Gastroesophageal sphincter (tissue), 4 donors: ENCODE results near the gene INPP5E. TPM values are rescaled to one million over a fixed set of nuclear protein-coding genes. Genes with fewer than 3 reads are reported as not detected.

Source experiments
- ATAC-seq: fragments of 150-250 bp; one replicate; pipeline ENCODE4 v1.9.1; 2016; ENCODE audit warnings: mild to moderate bottlenecking, moderate library complexity
- H3K27ac ChIP-seq, 4 donors: fragments of 200-600 bp; sonication (generic) in 3 of 4; 1 replicate in 3 of 4; 2 replicates in 1 of 4; pipeline ENCODE4 v1.5.1; 2016 to 2019
- H3K27me3 ChIP-seq: fragments of 200-600 bp; sonication (generic); one replicate; pipeline ENCODE4 v1.5.1; 2019
- H3K36me3 ChIP-seq, 2 donors: fragments of 200-600 bp; sonication (generic); one replicate each; pipeline ENCODE4 v1.5.1; 2019; ENCODE audit warnings: control low read depth in 1 of 2
- H3K4me1 ChIP-seq, 3 donors: fragments of 200-600 bp; sonication (generic); 1 replicate in 2 of 3; 2 replicates in 1 of 3; pipeline ENCODE4 v1.5.1; 2016 to 2019; ENCODE audit warnings: control low read depth in 2 of 3
- H3K4me3 ChIP-seq, 2 donors: fragments of 200-600 bp; sonication (generic); one replicate each; pipeline ENCODE4 v1.5.1; 2019; ENCODE audit warnings: mild to moderate bottlenecking in 1 of 2, moderate library complexity in 1 of 2
- H3K9me3 ChIP-seq, 3 donors: fragments of 200-600 bp; sonication (generic); one replicate each; pipeline ENCODE4 v1.5.1; 2017 to 2019; ENCODE audit warnings: control low read depth in 2 of 3
- CTCF ChIP-seq, 4 experiments: fragments of 200-600 bp in 2 of 4; fragments of 450-650 bp in 2 of 4; sonication (generic) in 1 of 4; IDR thresholded peaks; one replicate each; pipeline ENCODE4 v1.5.1; 2017 to 2019; ENCODE audit warnings: antibody characterized with exemption in 4 of 4, mild to moderate bottlenecking in 2 of 4, moderate library complexity in 2 of 4
- EP300 ChIP-seq: sonication (generic); formaldehyde crosslinking; IDR thresholded peaks from one replicate; pipeline ENCODE4 v1.6.1; 2017; ENCODE audit warnings: antibody characterized with exemption, mild to moderate bottlenecking
- POLR2A ChIP-seq, 2 donors: fragments of 450-650 bp; IDR thresholded peaks; one replicate each; pipeline ENCODE4 v1.6.1; 2017; ENCODE audit warnings: antibody characterized with exemption in 2 of 2, mild to moderate bottlenecking in 2 of 2, moderate library complexity in 1 of 2
- POLR2AphosphoS5 ChIP-seq: sonication (generic); formaldehyde crosslinking; IDR thresholded peaks from one replicate; pipeline ENCODE4 v1.6.1; 2017; ENCODE audit warnings: antibody characterized with exemption
- WGBS, 2 donors: methylation state at CpG; one replicate each; pipeline ENCODE4 v1.1.5; 2018; ENCODE audit warnings: low coverage in 1 of 2; 5-methylcytosine and 5-hydroxymethylcytosine counted together
- total RNA-seq, 4 donors: library from RNA; depleted of rRNA; stranded (reverse); fragments of >200 nt; gene quantifications; one replicate each; pipeline ENCODE4 v1.1.0, GENCODE V29; 2016

The INPP5E gene
- total RNA-seq, 4 donors from 2014 or later: 7.2 to 13.1 (median 10.0) TPM

GRCh38 chr9:136389396-136389795 is 50.2 kb downstream of the INPP5E start:
- H3K36me3 ChIP-seq: peaks cover 0 to 97% of the 10 kb centered on the region in 2 donors

GRCh38 chr9:136387217-136387616 is 52.4 kb downstream of the INPP5E start:
- Histone ChIP-seq H3K27ac (no peak overlapping the region), H3K4me1 (no peaks in the 10 kb centered on the region), H3K9me3 (no peaks in the 10 kb centered on the region), H3K27me3 (no peaks in the 10 kb centered on the region), H3K36me3 (peaks cover 0 to 97% of the 10 kb centered on the region in 2 donors), H3K4me3 (no peak overlapping the region)
- no CpG with 5 or more reads among the region's 19 CpGs for WGBS, 2 donors
- no peak for TF ChIP-seq POLR2A (IDR thresholded peaks at IDR 0.05)
- TF ChIP-seq POLR2AphosphoS5: no peak
- no peak for TF ChIP-seq EP300
- TF ChIP-seq CTCF (IDR thresholded peaks at IDR 0.05): no peak
- ATAC-seq: no peak

More at GRCh38 chr9:136389396-136389795, 50.2 kb downstream of the INPP5E start:
- H3K9me3 ChIP-seq: no peaks in the 10 kb centered on the region
- ATAC-seq: no peak
- no peaks in the 10 kb centered on the region for H3K27me3 ChIP-seq
- no peak for TF ChIP-seq EP300
- TF ChIP-seq POLR2AphosphoS5: no peak
- no peak for TF ChIP-seq POLR2A (IDR thresholded peaks at IDR 0.05)
- no peak for TF ChIP-seq CTCF (IDR thresholded peaks at IDR 0.05)
- no peak overlapping the region for H3K27ac ChIP-seq
- H3K4me3 ChIP-seq: no peak overlapping the region
- WGBS, 2 donors: 40% methylated on average over 2 of the region's 14 CpGs; no CpG with 5 or more reads in 1 of the 2 donors
- H3K4me1 ChIP-seq: no peaks in the 10 kb centered on the region

GRCh38 chr9:136386018-136386417 is 53.6 kb downstream of the INPP5E start:
- Histone ChIP-seq H3K4me1 (no peaks in the 10 kb centered on the region), H3K4me3 (no peak overlapping the region), H3K27me3 (no peaks in the 10 kb centered on the region), H3K9me3 (no peaks in the 10 kb centered on the region), H3K27ac (no peak overlapping the region), H3K36me3 (peaks cover 0 to 97% of the 10 kb centered on the region in 2 donors)
- ATAC-seq: no peak
- WGBS, 2 donors: 92 to 97% methylated on average over 11 to 12 of the region's 13 CpGs
- TF ChIP-seq EP300 (no peak), CTCF (IDR thresholded peaks at IDR 0.05) (no peak), POLR2A (IDR thresholded peaks at IDR 0.05) (no peak), POLR2AphosphoS5 (no peak)

GRCh38 chr9:136385015-136385414 is 54.6 kb downstream of the INPP5E start:
- no peaks in the 10 kb centered on the region for H3K9me3 ChIP-seq
- no peak for TF ChIP-seq CTCF (IDR thresholded peaks at IDR 0.05)
- H3K4me3 ChIP-seq: no peak overlapping the region
- no peak for ATAC-seq
- H3K27me3 ChIP-seq: no peaks in the 10 kb centered on the region
- 88 to 90% methylated on average over 7 to 11 of the region's 11 CpGs for WGBS, 2 donors
- H3K36me3 ChIP-seq: peaks cover 0 to 100% of the 10 kb centered on the region in 2 donors
- H3K4me1 ChIP-seq: no peaks in the 10 kb centered on the region
- no peak overlapping the region for H3K27ac ChIP-seq

- Histone ChIP-seq H3K36me3 (peaks cover 0 to 100% of the 10 kb centered on the region in 2 donors), H3K27ac (no peak overlapping the region), H3K27me3 (no peaks in the 10 kb centered on the region), H3K4me1 (no peaks in the 10 kb centered on the region), H3K9me3 (no peaks in the 10 kb centered on the region), H3K4me3 (no peak overlapping the region)
- WGBS, 2 donors: no CpG with 5 or more reads among the region's 20 CpGs
- TF ChIP-seq POLR2A (IDR thresholded peaks at IDR 0.05): no peak
- TF ChIP-seq CTCF (IDR thresholded peaks at IDR 0.05): no peak
- TF ChIP-seq POLR2AphosphoS5: no peak
- no peak for TF ChIP-seq EP300
- no peak for ATAC-seq
Observed at GRCh38 chr9:136383436-136383835, 56.2 kb downstream of the INPP5E start.
